Activated CD8-positive, alpha-beta T cell treated with anti-CD3 and anti-CD28 coated beads, Interleukin-2, amount 10 ng/mL, durations not matched to agents 7 days and 5 days (primary cell): ENCODE data around the gene ACSS2. TPM values are rescaled to one million over a fixed set of nuclear protein-coding genes. Genes with fewer than 3 reads are reported as not detected.
A peak's percentile ranks its signal among the peaks of the same experiment; 100 is the strongest.
"Not testable (repeated sequence)": the region's sequence is repeated elsewhere in the genome, so short reads cannot be mapped to it uniquely, and the experiment has no call there.

Source experiments
- ATAC-seq: fragments of 150-1000 bp; cut with Tn5 transposase; one replicate; pipeline ENCODE4 v1.10.0; 2021; ENCODE audit warnings: moderate library complexity
- CTCF ChIA-PET: fragments of 350-600 bp; sonication (Branson Sonifier 250); formaldehyde crosslinking; loops from one replicate; lab custom pipeline; 2021; ENCODE audit warnings: antibody characterized with exemption; lab: Charles Lee
- POLR2A ChIA-PET: fragments of 350-600 bp; sonication (Branson Sonifier 250); formaldehyde crosslinking; loops from one replicate; lab custom pipeline; 2021; ENCODE audit warnings: antibody characterized with exemption; lab: Charles Lee
- DNase-seq: peaks from one replicate; pipeline ENCODE4 v3.0.0-alpha.2; 2020
- H3K27ac Mint-ChIP-seq: one replicate; pipeline ENCODE4 v1.8.0; 2021; ENCODE audit warnings: mild to moderate bottlenecking, mixed read lengths
- H3K27me3 Mint-ChIP-seq: one replicate; pipeline ENCODE4 v1.8.0; 2021; ENCODE audit warnings: low read depth, mixed read lengths
- H3K36me3 Mint-ChIP-seq: one replicate; pipeline ENCODE4 v1.8.0; 2021; ENCODE audit warnings: low read depth, mixed read lengths
- H3K4me1 Mint-ChIP-seq: one replicate; pipeline ENCODE4 v1.8.0; 2021; ENCODE audit warnings: low read depth, mixed read lengths
- H3K4me3 Mint-ChIP-seq: one replicate; pipeline ENCODE4 v1.8.0; 2021; ENCODE audit warnings: mild to moderate bottlenecking, mixed read lengths
- H3K9me3 Mint-ChIP-seq: one replicate; pipeline ENCODE4 v1.8.0; 2022; ENCODE audit warnings: mixed read lengths; ENCODE audit not compliant: insufficient read depth
- total RNA-seq, 2 experiments: library from RNA; stranded (reverse); gene quantifications; one replicate each; pipeline ENCODE4 v1.2.3, GENCODE V29; 2021

The ACSS2 gene
- total RNA-seq, 2 experiments from 2014 or later: 24.0 to 25.5 TPM

DNA sequence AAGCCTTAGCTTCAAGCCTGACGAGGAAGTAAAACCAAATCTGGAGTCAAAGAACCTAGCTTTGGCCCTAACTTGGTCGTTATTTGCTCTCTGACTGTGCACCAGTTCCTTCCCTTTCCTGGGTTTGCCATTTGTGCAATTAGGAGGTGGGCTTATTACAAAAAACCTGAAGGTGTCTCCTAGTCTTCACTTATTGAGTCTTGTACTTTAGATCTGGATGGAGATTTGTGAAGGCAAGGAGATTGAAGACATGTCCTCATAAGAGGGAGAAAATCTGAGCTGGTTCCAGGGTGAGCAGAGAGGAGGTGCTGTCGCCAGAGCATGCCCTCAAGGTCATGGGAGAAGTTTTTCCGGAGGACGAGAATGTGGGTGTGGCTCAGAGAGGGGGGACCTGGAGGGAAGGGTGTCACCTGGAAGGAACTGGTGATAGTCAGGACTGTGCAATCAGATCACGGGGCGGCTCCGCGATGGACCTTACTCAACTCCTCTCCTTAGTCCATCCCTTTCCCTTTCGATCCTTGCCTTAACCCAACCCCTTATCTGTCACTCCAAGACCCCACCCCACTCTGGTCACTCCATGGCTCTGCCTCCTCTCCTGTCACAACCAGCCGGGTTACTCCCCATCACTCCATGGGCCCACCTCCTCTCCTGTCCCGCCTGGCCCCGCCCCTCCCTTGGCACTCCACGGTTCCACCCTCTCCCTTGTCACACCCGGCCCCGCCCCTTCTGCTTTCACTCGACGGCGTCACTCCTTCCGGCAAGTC, 588 bp upstream of the ACSS2 start:
- DNase-seq: no peak
- Mint-ChIP-seq H3K27ac (peak overlapping the region; percentile 84), H3K9me3 (no peaks in the 10 kb centered on the region), H3K4me3 (peak overlapping the region; percentile 85), H3K36me3 (no peaks in the 10 kb centered on the region), H3K27me3 (peaks cover 2% of the 10 kb centered on the region), H3K4me1 (peaks cover 55% of the 10 kb centered on the region)
- ChIA-PET POLR2A (interaction anchor here (0.6 to 1.1 kb wide), 3 partner anchors 13 to 80 kb away, joined by 3 to 6 read pairs (median 4); partner anchors contain the start of genes GSS and MYH7B), CTCF (interaction anchor here (0.6 to 5.3 kb wide), 29 partner anchors 8 to 1079 kb away, joined by 3 to 129 read pairs (median 4); partner anchors contain the start of genes GSS, MYH7B and SCAND1)
- ATAC-seq: peak; percentile 84

- Mint-ChIP-seq H3K36me3 (peaks cover 17% of the 10 kb centered on the region), H3K9me3 (no peaks in the 10 kb centered on the region), H3K27ac (no peak overlapping the region), H3K27me3 (peaks cover 2% of the 10 kb centered on the region), H3K4me1 (peaks cover 20% of the 10 kb centered on the region), H3K4me3 (no peak overlapping the region)
- no peak for DNase-seq
- no peak for ATAC-seq
- ChIA-PET CTCF (interaction anchor here (1.5 to 2.1 kb wide), 2 partner anchors 11 to 77 kb away, joined by 3 to 8 read pairs; no protein-coding TSS in a partner anchor), POLR2A (no interaction called here)
Observed at GRCh38 chr20:34880215-34880850, 3.9 kb downstream of the ACSS2 start.

- H3K9me3 Mint-ChIP-seq, ATAC-seq, POLR2A ChIA-PET, DNase-seq, H3K27me3 Mint-ChIP-seq, H3K4me3 Mint-ChIP-seq, H3K27ac Mint-ChIP-seq: not testable (repeated sequence)
- Mint-ChIP-seq H3K36me3 (peaks cover 17% of the 10 kb centered on the region), H3K4me1 (peaks cover 14% of the 10 kb centered on the region)
- CTCF ChIA-PET: interaction anchor here (1.5 to 2.1 kb wide), 2 partner anchors 10 to 76 kb away, joined by 3 to 8 read pairs; no protein-coding TSS in a partner anchor
Observed at GRCh38 chr20:34880971-34881370, 4.6 kb downstream of the ACSS2 start.

GRCh38 chr20:34881689-34882088, 5.3 kb downstream of the ACSS2 start:
- ATAC-seq (no peak), DNase-seq (no peak)
- Mint-ChIP-seq H3K9me3 (no peaks in the 10 kb centered on the region), H3K27me3 (peaks cover 2% of the 10 kb centered on the region), H3K27ac (no peak overlapping the region), H3K4me1 (peaks cover 11% of the 10 kb centered on the region), H3K36me3 (peaks cover 17% of the 10 kb centered on the region), H3K4me3 (no peak overlapping the region)
- CTCF ChIA-PET: interaction anchor here (0.7 kb wide), 2 partner anchors 60 to 74 kb away, joined by 3 read pairs; partner anchors contain the start of genes GSS and MYH7B
- POLR2A ChIA-PET: no interaction called here

GRCh38 chr20:34883087-34883688, 6.8 kb downstream of the ACSS2 start:
- Mint-ChIP-seq H3K9me3 (no peaks in the 10 kb centered on the region), H3K27me3 (no peaks in the 10 kb centered on the region), H3K36me3 (peaks cover 17% of the 10 kb centered on the region), H3K4me3 (no peak overlapping the region), H3K4me1 (peaks cover 5% of the 10 kb centered on the region), H3K27ac (no peak overlapping the region)
- ChIA-PET POLR2A (no interaction called here), CTCF (interaction anchor here (1.0 to 2.8 kb wide), 2 partner anchors 9 to 12 kb away, joined by 3 to 18 read pairs; partner anchors contain the start of gene GGT7)
- ATAC-seq (no peak), DNase-seq (no peak)

- Mint-ChIP-seq H3K27ac (no peak overlapping the region), H3K27me3 (no peaks in the 10 kb centered on the region), H3K4me3 (no peak overlapping the region), H3K36me3 (peaks cover 21% of the 10 kb centered on the region), H3K9me3 (no peaks in the 10 kb centered on the region), H3K4me1 (peaks cover 6% of the 10 kb centered on the region)
- CTCF ChIA-PET: interaction anchor here (2.8 kb wide), 1 partner anchor 10 kb away, joined by 18 read pairs; the partner anchor contains the start of gene GGT7
- no peak for ATAC-seq
- POLR2A ChIA-PET: no interaction called here
- no peak for DNase-seq
Observed at GRCh38 chr20:34883809-34884208, 7.4 kb downstream of the ACSS2 start.

DNA sequence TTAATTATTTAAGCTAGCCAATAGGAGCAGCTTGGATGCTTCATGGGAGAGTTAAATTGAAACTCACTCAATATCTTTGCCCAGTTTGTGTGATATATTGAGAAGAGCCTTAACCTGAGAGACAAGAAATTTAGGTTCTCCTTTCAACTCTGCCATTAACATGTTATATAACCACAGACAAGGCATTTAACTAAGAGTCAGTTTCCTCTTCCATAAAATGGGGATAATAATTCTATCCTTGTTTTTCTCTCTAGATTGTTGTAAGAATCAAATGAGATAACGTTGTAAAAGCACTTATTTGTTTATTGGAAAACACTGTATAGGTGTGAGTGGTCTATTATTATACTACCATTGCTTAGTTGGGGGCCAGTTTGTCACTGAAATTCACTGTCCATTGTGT, 7.8 kb downstream of the ACSS2 start:
- no peak for ATAC-seq
- ChIA-PET CTCF (interaction anchor here (2.8 kb wide), 1 partner anchor 10 kb away, joined by 18 read pairs; the partner anchor contains the start of gene GGT7), POLR2A (no interaction called here)
- Mint-ChIP-seq H3K4me1 (peaks cover 6% of the 10 kb centered on the region), H3K4me3 (no peak overlapping the region), H3K27ac (no peak overlapping the region), H3K27me3 (no peaks in the 10 kb centered on the region), H3K36me3 (peaks cover 21% of the 10 kb centered on the region), H3K9me3 (no peaks in the 10 kb centered on the region)
- no peak for DNase-seq

GRCh38 chr20:34886122-34886521, 9.7 kb downstream of the ACSS2 start:
- ChIA-PET CTCF (no interaction called here), POLR2A (interaction anchor here (0.6 kb wide), 1 partner anchor 1728 kb away, joined by 3 read pairs; no protein-coding TSS in a partner anchor)
- Mint-ChIP-seq H3K4me1 (peaks cover 15% of the 10 kb centered on the region), H3K36me3 (peaks cover 24% of the 10 kb centered on the region), H3K4me3 (no peak overlapping the region), H3K9me3 (no peaks in the 10 kb centered on the region), H3K27ac (no peak overlapping the region), H3K27me3 (no peaks in the 10 kb centered on the region)
- no peak for DNase-seq
- no peak for ATAC-seq

GRCh38 chr20:34887023-34887422, 10.6 kb downstream of the ACSS2 start:
- POLR2A ChIA-PET: no interaction called here
- CTCF ChIA-PET: interaction anchor here (2.1 kb wide), 1 partner anchor 12 kb away, joined by 13 read pairs; no protein-coding TSS in a partner anchor
- ATAC-seq: no peak
- Mint-ChIP-seq H3K9me3 (no peaks in the 10 kb centered on the region), H3K4me1 (peaks cover 24% of the 10 kb centered on the region), H3K36me3 (peaks cover 24% of the 10 kb centered on the region), H3K27me3 (no peaks in the 10 kb centered on the region), H3K27ac (no peak overlapping the region), H3K4me3 (no peak overlapping the region)
- no peak for DNase-seq

DNA sequence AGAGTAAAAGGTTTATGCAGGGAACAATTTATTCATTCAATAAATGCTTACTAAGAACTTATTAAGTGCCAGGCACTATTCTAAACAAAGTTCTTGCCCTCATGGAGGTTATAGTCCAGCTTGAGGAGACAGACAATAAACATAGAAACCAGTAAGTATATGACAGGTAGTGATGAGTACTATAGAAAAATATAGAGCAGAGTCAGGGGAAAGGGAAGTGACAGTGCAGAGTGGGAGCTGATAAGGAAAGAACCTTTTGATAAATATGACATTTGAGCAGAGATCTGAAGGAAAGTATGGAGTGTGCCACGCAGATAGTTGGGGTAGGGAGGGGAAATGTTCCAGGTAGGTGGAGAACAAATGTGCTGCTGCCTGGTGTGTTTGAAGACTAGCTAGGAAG, 12.1 kb downstream of the ACSS2 start:
- ATAC-seq: no peak
- Mint-ChIP-seq H3K27me3 (no peaks in the 10 kb centered on the region), H3K9me3 (no peaks in the 10 kb centered on the region), H3K4me1 (peaks cover 33% of the 10 kb centered on the region), H3K36me3 (peaks cover 17% of the 10 kb centered on the region), H3K27ac (no peak overlapping the region), H3K4me3 (no peak overlapping the region)
- no peak for DNase-seq
- ChIA-PET CTCF (interaction anchor here (0.7 to 2.1 kb wide), 3 partner anchors 11 to 14 kb away, joined by 3 to 13 read pairs (median 4); partner anchors contain the start of gene ACSS2), POLR2A (interaction anchor here (0.6 kb wide), 1 partner anchor 13 kb away, joined by 3 read pairs; no protein-coding TSS in a partner anchor)
